DND-41 (cell line): Measurements from ENCODE around the gene MED14.

ENCODE experiments used
- EZH2 ChIP-seq: IDR thresholded peaks from 3 replicates; pipeline ENCODE4 v1.6.1; 2012; ENCODE audit warnings: borderline replicate concordance, low read depth, mild to moderate bottlenecking, moderate library complexity, low read length, inconsistent platforms; ENCODE audit not compliant: severe bottlenecking
- TF ChIP-seq, protein P1 (sequence below): IDR thresholded peaks from 2 replicates; pipeline ENCODE4 v1.5.1; 2012; ENCODE audit warnings: borderline replicate concordance, low read length, moderate library complexity, mild to moderate bottlenecking; ENCODE audit not compliant: poor library complexity, severe bottlenecking; ENCODE audit errors: extremely low read depth

DNA sequence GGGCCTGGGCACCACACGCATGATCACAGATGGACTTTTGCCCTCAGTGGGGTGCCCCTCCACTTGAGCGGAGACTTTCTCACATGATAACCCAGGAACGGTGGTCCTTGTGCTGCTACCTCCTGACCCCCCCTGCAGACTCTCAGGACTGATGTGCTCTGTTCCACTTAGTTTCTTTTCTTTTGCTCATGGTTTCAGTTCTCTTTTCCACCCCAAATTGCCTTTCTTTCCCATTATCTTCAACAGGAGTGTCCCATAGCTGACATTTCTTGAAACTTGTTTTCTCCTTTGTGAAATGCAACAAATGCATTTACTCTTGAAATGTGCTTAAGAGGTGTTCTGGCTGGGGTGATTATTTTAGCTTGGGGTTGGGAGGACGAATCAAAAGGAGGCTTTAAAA is 103.1 kb downstream of the MED14 start:
- TF ChIP-seq, protein P1, sequence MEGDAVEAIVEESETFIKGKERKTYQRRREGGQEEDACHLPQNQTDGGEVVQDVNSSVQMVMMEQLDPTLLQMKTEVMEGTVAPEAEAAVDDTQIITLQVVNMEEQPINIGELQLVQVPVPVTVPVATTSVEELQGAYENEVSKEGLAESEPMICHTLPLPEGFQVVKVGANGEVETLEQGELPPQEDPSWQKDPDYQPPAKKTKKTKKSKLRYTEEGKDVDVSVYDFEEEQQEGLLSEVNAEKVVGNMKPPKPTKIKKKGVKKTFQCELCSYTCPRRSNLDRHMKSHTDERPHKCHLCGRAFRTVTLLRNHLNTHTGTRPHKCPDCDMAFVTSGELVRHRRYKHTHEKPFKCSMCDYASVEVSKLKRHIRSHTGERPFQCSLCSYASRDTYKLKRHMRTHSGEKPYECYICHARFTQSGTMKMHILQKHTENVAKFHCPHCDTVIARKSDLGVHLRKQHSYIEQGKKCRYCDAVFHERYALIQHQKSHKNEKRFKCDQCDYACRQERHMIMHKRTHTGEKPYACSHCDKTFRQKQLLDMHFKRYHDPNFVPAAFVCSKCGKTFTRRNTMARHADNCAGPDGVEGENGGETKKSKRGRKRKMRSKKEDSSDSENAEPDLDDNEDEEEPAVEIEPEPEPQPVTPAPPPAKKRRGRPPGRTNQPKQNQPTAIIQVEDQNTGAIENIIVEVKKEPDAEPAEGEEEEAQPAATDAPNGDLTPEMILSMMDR, result no peak
- no peak for TF ChIP-seq EZH2
